Panc1 (cell line): ENCODE data around the gene IL1A.

ENCODE experiments used
- POLR2AphosphoS5 ChIP-seq: IDR thresholded peaks from 2 replicates; pipeline ENCODE4 v1.6.1; 2012; ENCODE audit warnings: mild to moderate bottlenecking, low read depth, low read length, moderate library complexity
- SIN3A ChIP-seq: IDR thresholded peaks from 2 replicates; pipeline ENCODE4 v1.6.1; 2012; ENCODE audit warnings: low read depth, mild to moderate bottlenecking, low read length, moderate library complexity, borderline replicate concordance; ENCODE audit not compliant: insufficient read depth
- TCF7L2 ChIP-seq: IDR thresholded peaks from 2 replicates; pipeline ENCODE4 v1.6.1; 2011; ENCODE audit warnings: mild to moderate bottlenecking, low read depth, low read length, inconsistent platforms
- TF ChIP-seq, protein P1 (sequence below): fragments of 450-650 bp; IDR thresholded peaks from 2 replicates; pipeline ENCODE4 v1.5.1; 2017; ENCODE audit warnings: mild to moderate bottlenecking
- TF ChIP-seq, protein P2 (sequence below), 2 experiments: IDR thresholded peaks; 2 replicates each; pipeline ENCODE4 v1.6.1; 2011 to 2012; ENCODE audit warnings: low read depth in 2 of 2, control low read depth in 1 of 2, low read length in 1 of 2, mild to moderate bottlenecking in 1 of 2, moderate library complexity in 1 of 2; ENCODE audit not compliant: insufficient read depth in 1 of 2

DNA sequence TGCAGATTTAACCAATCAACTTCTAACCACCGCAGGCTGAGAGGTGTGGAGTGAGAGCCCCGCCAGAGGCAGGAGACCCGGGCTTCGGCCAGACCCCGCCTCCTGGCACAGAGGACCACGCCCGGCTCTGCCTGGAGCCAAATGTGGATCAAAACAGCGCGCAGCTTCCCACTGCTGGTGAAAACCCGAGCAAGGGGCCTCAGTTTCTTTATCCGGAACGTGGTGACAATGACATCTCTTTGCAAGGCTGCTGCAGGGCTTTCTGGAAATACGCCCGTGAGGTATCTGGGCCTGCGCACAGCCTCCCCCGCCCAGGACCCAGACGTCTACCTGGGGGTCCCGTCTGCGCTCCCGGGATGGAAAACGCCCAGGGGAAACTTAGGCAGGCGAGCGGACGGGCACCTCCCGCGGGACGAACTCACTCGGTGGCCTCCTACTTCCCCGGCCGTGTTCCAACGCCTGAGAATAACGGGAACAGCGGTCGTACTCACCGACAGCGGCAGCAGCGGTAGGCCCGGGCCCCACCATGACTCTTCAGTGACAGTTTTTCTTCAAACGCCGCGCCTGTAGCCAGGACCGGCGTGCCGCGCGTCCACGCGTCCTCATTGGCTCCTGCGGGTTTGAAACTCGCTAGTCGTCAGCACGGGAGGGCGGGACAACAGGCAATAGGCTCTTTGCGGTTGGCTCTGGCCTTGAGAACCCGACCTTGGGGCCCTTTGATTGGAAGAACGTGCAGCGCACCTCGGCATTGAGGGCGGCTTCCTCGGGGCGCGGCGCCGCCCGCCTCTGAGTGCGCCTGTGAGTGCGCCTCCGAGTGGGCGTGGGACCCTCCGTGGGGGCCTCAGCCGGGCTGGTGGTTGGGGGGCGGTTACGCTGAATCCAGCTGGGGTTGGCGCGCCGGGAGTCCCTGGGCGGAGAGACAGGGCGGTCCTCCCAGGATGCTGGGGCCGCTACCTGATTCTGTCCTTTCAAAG, 19.9 kb downstream of the IL1A start, which contains the start of gene CKAP2L:
- TF ChIP-seq, protein P1, sequence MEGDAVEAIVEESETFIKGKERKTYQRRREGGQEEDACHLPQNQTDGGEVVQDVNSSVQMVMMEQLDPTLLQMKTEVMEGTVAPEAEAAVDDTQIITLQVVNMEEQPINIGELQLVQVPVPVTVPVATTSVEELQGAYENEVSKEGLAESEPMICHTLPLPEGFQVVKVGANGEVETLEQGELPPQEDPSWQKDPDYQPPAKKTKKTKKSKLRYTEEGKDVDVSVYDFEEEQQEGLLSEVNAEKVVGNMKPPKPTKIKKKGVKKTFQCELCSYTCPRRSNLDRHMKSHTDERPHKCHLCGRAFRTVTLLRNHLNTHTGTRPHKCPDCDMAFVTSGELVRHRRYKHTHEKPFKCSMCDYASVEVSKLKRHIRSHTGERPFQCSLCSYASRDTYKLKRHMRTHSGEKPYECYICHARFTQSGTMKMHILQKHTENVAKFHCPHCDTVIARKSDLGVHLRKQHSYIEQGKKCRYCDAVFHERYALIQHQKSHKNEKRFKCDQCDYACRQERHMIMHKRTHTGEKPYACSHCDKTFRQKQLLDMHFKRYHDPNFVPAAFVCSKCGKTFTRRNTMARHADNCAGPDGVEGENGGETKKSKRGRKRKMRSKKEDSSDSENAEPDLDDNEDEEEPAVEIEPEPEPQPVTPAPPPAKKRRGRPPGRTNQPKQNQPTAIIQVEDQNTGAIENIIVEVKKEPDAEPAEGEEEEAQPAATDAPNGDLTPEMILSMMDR = no peak
- TF ChIP-seq TCF7L2 = peak; percentile 93
- TF ChIP-seq SIN3A = peak; percentile 100
- TF ChIP-seq POLR2AphosphoS5 = peak; percentile 65
- TF ChIP-seq, protein P2, sequence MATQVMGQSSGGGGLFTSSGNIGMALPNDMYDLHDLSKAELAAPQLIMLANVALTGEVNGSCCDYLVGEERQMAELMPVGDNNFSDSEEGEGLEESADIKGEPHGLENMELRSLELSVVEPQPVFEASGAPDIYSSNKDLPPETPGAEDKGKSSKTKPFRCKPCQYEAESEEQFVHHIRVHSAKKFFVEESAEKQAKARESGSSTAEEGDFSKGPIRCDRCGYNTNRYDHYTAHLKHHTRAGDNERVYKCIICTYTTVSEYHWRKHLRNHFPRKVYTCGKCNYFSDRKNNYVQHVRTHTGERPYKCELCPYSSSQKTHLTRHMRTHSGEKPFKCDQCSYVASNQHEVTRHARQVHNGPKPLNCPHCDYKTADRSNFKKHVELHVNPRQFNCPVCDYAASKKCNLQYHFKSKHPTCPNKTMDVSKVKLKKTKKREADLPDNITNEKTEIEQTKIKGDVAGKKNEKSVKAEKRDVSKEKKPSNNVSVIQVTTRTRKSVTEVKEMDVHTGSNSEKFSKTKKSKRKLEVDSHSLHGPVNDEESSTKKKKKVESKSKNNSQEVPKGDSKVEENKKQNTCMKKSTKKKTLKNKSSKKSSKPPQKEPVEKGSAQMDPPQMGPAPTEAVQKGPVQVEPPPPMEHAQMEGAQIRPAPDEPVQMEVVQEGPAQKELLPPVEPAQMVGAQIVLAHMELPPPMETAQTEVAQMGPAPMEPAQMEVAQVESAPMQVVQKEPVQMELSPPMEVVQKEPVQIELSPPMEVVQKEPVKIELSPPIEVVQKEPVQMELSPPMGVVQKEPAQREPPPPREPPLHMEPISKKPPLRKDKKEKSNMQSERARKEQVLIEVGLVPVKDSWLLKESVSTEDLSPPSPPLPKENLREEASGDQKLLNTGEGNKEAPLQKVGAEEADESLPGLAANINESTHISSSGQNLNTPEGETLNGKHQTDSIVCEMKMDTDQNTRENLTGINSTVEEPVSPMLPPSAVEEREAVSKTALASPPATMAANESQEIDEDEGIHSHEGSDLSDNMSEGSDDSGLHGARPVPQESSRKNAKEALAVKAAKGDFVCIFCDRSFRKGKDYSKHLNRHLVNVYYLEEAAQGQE (IDR thresholded peaks at IDR 0.05; ENCODE audit: insufficient read depth in 1 of 2, low read depth in 2 of 2, low read length in 1 of 2) = no peak
